Measurements from ENCODE around the gene TSHZ2. TPM values are rescaled to one million over a fixed set of nuclear protein-coding genes. Genes with fewer than 3 reads are reported as not detected.

TSHZ2 gene
- total RNA-seq, 4 donors from 2014 or later, result 35.6 to 83.5 (median 48.8) TPM

- ATAC-seq (ENCODE audit: low FRiP score) (no peak), DNase-seq (ENCODE audit: low spot score) (no peak)
- no peak for TF ChIP-seq CTCF (IDR thresholded peaks at IDR 0.05)
These were observed 254.7 kb downstream of the TSHZ2 start for GRCh38 chr20:53226826-53227225.

GRCh38 chr20:53227523-53227922, 255.4 kb downstream of the TSHZ2 start:
- no peak for TF ChIP-seq CTCF (IDR thresholded peaks at IDR 0.05)
- DNase-seq (ENCODE audit: low spot score), result no peak
- peak; percentile 59 for ATAC-seq (ENCODE audit: low FRiP score)

- no peak for ATAC-seq (ENCODE audit: low FRiP score)
- TF ChIP-seq CTCF (IDR thresholded peaks at IDR 0.05), result no peak
- DNase-seq (ENCODE audit: low spot score), result no peak
These were observed 258.9 kb downstream of the TSHZ2 start for GRCh38 chr20:53231061-53231460.

- no peak for DNase-seq (ENCODE audit: low spot score)
- TF ChIP-seq CTCF (IDR thresholded peaks at IDR 0.05), result no peak
- no peak for ATAC-seq (ENCODE audit: low FRiP score)
These were observed 265.3 kb downstream of the TSHZ2 start for GRCh38 chr20:53237461-53237860.

GRCh38 chr20:53238121-53238660, 266.0 kb downstream of the TSHZ2 start:
- TF ChIP-seq CTCF (IDR thresholded peaks at IDR 0.05), result no peak
- ATAC-seq (ENCODE audit: low FRiP score), result no peak
- no peak for DNase-seq (ENCODE audit: low spot score)

GRCh38 chr20:53243152-53243551, 271.0 kb downstream of the TSHZ2 start:
- ATAC-seq (ENCODE audit: low FRiP score) (no peak), DNase-seq (ENCODE audit: low spot score) (no peak)
- no peak for TF ChIP-seq CTCF (IDR thresholded peaks at IDR 0.05)

GRCh38 chr20:53244711-53245110, 272.6 kb downstream of the TSHZ2 start:
- ATAC-seq (ENCODE audit: low FRiP score) (no peak), DNase-seq (ENCODE audit: low spot score) (no peak)
- TF ChIP-seq CTCF (IDR thresholded peaks at IDR 0.05), result no peak
